Right lobe of liver (tissue), 6 donors: ENCODE measurements around the gene GLIS1. TPM values are rescaled to one million over a fixed set of nuclear protein-coding genes. Genes with fewer than 3 reads are reported as not detected.
A peak's percentile ranks its signal among the peaks of the same experiment; 100 is the strongest.
"Not testable (repeated sequence)": the region's sequence is repeated elsewhere in the genome, so short reads cannot be mapped to it uniquely, and the experiment has no call there.

Experiments used
- ATAC-seq, 4 donors: fragments of 200-7000 bp; cut with Tn5 transposase; one replicate each; pipeline ENCODE4 v1.9.1; 2020; ENCODE audit warnings: mild to moderate bottlenecking in 4 of 4, moderate library complexity in 4 of 4
- DNase-seq, 3 donors: peaks; one replicate each; pipeline ENCODE4 v3.0.0-alpha.2; 2020
- H3K27ac ChIP-seq, 3 donors: fragments of 200-600 bp; one replicate each; pipeline ENCODE4 v1.8.0; 2022
- H3K27me3 ChIP-seq, 2 donors: fragments of 200-600 bp; one replicate each; pipeline ENCODE4 v1.8.0; 2022
- H3K36me3 ChIP-seq, 4 donors: fragments of 200-600 bp; sonication (generic) in 1 of 4; one replicate each; pipeline versions ENCODE4 v1.5.1 to v1.8.0; 2017 to 2022; ENCODE audit warnings: control low read depth in 1 of 4
- H3K4me1 ChIP-seq, 4 donors: fragments of 200-600 bp; sonication (generic) in 1 of 4; one replicate each; pipeline versions ENCODE4 v1.5.1 to v1.8.0; 2017 to 2022; ENCODE audit warnings: control low read depth in 1 of 4
- H3K4me3 ChIP-seq, 3 donors: fragments of 200-600 bp; one replicate each; pipeline ENCODE4 v1.8.0; 2022
- H3K9me3 ChIP-seq, 4 donors: fragments of 200-600 bp; sonication (generic) in 1 of 4; one replicate each; pipeline versions ENCODE4 v1.5.1 to v1.8.0; 2017 to 2022; ENCODE audit warnings: control low read depth in 1 of 4
- CTCF ChIP-seq, 4 donors: fragments of 200-600 bp in 3 of 4; fragments of 450-650 bp in 1 of 4; IDR thresholded peaks; one replicate each; pipeline versions ENCODE4 v1.5.1 to v1.8.0; 2016 to 2022; ENCODE audit warnings: antibody characterized with exemption in 4 of 4, mild to moderate bottlenecking in 2 of 4
- POLR2A ChIP-seq: fragments of 450-650 bp; IDR thresholded peaks from one replicate; pipeline ENCODE4 v1.6.1; 2017; ENCODE audit warnings: antibody characterized with exemption, mild to moderate bottlenecking
- WGBS: methylation state at CpG from one replicate; pipeline ENCODE4 v1.1.6; 2018; ENCODE audit warnings: low coverage, low lambda C conversion rate; ENCODE audit not compliant: insufficient coverage; ENCODE audit errors: missing lambda C conversion rate; 5-methylcytosine and 5-hydroxymethylcytosine counted together
- intact Hi-C, 2 donors: fragments of 100-400 bp; cut with DNase I; formaldehyde crosslinking; loops; one replicate each; pipeline versions ENCODE4 v1.11.2 to v1.14.1; 2022
- total RNA-seq, 6 experiments: library from RNA; depleted of rRNA in 2 of 6; stranded (reverse); fragments of >200 nt in 2 of 6; fragmentation: NEBNext Ultra II Directional in 3 of 6; extraction: Animal tissue kit (Norgen Biotek cat#: 25700) in 3 of 6; gene quantifications; one replicate each; pipeline versions ENCODE4 v1.1.0 to v1.2.4, GENCODE V29; 2016 to 2023
- donor health status: DM: no; HTN: yes; CAD: no.
- donor health status: DM: no; HTN: no; CAD: no.
- donor health status: DM: no; HTN: no; CAD: no.
- donor health status: DM: no; HTN: yes; CAD: no.
- donor health status: DM: no; HTN: yes; CAD: no.

GLIS1 gene
- total RNA-seq, 6 experiments from 2014 or later = not detected

DNA sequence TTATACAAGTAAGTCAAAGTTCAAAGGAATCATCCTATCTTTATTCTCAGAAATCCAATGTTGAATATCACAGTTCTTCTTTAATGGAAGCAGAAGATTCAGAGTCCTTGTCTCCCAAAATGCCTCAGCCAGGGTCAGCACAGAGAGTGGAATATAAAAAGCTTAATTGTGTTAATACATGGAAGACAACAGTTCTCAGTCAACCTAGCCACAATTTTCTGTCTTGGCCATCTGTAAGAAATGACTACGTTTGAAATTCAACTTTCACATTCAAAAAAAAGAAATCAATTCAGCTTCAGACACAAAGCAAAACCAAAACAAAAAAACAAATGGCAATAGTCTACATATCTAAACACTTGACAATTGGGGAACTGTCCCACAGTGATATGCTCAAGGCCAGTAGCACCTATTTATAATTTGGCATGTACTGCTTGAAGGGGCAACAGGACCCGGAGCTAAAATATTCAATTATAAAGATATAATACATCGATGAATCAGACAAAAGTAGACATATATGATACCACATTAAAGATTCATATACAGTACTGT, 27.3 kb upstream of the GLIS1 start:
- 69% methylated on average over 3 of the region's 3 CpGs for WGBS
- Histone ChIP-seq H3K27me3 (no peaks in the 10 kb centered on the region), H3K4me3 (no peak overlapping the region), H3K4me1 (no peaks in the 10 kb centered on the region), H3K9me3 (no peaks in the 10 kb centered on the region), H3K36me3 (no peaks in the 10 kb centered on the region), H3K27ac (no peak overlapping the region)
- ATAC-seq (no peak), DNase-seq (no peak)
- TF ChIP-seq CTCF (IDR thresholded peaks at IDR 0.05) (no peak), POLR2A (no peak)
- intact Hi-C loops = no loop called here

DNA sequence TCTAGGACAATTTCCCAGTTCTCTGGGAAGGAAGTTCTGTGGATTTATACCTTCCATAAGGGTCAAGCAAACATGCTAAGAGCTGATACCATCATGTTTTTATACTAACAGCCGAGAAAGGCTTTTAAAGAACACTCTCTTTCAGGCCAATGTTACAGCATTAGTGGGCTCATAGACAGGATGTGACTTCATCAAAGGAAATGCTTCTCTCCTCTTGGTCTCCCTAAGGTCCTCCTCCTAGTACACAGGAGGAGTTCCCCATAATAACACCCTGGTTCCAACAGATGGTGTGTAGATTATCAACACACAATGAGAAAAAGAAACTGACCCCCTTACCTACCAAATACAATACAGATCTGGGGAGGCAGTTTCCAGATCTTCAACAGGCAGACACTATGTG, 26.7 kb upstream of the GLIS1 start:
- Histone ChIP-seq H3K36me3 (no peaks in the 10 kb centered on the region), H3K27ac (no peak overlapping the region), H3K4me1 (no peaks in the 10 kb centered on the region), H3K27me3 (no peaks in the 10 kb centered on the region), H3K4me3 (no peak overlapping the region), H3K9me3 (no peaks in the 10 kb centered on the region)
- DNase-seq (no peak), ATAC-seq (peak in 1 of 4 donors; percentile 36)
- TF ChIP-seq POLR2A (no peak), CTCF (IDR thresholded peaks at IDR 0.05) (no peak)
- 69% methylated on average over 1 of the region's 1 CpG for WGBS
- intact Hi-C loops = no loop called here

DNA sequence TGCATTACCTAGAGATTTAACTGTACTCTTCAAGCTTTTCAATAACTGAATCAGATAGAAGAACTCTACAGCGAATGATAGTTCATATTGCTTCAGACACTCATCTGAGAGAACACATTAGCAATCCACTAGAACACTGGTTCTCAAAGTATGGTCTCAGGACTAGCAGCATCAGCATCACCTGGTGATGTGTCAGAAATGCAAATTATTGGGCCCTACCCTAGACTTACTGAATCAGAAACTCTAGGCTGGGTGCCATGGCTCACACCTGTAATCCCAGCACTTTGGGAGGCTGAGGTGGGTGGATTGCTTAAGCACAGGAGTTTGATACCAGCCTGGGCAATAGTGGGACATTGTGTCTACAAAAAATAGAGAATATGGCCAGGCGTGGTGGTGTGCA, 24.9 kb upstream of the GLIS1 start:
- H3K4me3 ChIP-seq = no peak overlapping the region
- no peak overlapping the region for H3K27ac ChIP-seq
- H3K36me3 ChIP-seq = no peaks in the 10 kb centered on the region
- H3K27me3 ChIP-seq = no peaks in the 10 kb centered on the region
- H3K9me3 ChIP-seq = no peaks in the 10 kb centered on the region
- intact Hi-C loops = no loop called here
- no peak for DNase-seq
- no peaks in the 10 kb centered on the region for H3K4me1 ChIP-seq
- ATAC-seq = no peak
- no peak for TF ChIP-seq CTCF (IDR thresholded peaks at IDR 0.05)
- no peak for TF ChIP-seq POLR2A
- WGBS = 95% methylated on average over 2 of the region's 2 CpGs

GRCh38 chr1:53763461-53763860, 24.5 kb upstream of the GLIS1 start:
- Histone ChIP-seq H3K27ac (no peak overlapping the region), H3K9me3 (no peaks in the 10 kb centered on the region), H3K36me3 (no peaks in the 10 kb centered on the region), H3K4me1 (no peaks in the 10 kb centered on the region), H3K27me3 (no peaks in the 10 kb centered on the region), H3K4me3 (no peak overlapping the region)
- 80% methylated on average over 3 of the region's 4 CpGs for WGBS
- intact Hi-C loops = no loop called here
- DNase-seq (no peak), ATAC-seq (no peak)
- no peak for TF ChIP-seq POLR2A
- no peak for TF ChIP-seq CTCF (IDR thresholded peaks at IDR 0.05)

DNA sequence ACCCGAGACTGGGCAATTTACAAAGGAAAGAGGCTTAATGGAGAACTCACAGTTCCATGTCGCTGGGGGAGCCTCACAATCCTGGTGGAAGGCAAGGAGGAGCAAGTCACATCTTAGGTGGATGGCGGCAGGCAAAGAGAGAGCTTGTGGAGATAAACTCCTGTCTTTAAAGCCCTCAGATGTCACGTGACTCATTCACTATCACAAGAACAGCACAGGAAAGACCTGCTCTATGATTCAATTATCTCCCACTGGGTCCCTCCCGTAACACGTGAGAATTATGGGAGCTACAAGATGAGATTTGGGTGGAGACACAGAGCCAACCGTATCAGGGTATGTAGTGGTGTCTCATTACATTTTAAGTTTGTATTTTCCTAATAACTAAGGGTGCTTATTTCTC, 21.5 kb upstream of the GLIS1 start:
- WGBS = 84% methylated on average over 7 of the region's 7 CpGs
- H3K9me3 ChIP-seq, intact Hi-C loops: not testable (repeated sequence)

More for the DNA sequence above, 21.5 kb upstream of the GLIS1 start:
- H3K36me3 ChIP-seq, DNase-seq, H3K27ac ChIP-seq, H3K27me3 ChIP-seq, H3K4me3 ChIP-seq, ATAC-seq, H3K4me1 ChIP-seq: not testable (repeated sequence)
